OCI-LY3 (cell line): Measurements from ENCODE around the gene ERI3.

Experiments
- H2AFZ ChIP-seq: fragments of 200-600, 300-600 bp; shearing (Covaris generic); 2 replicates; pipeline ENCODE4 v1.6.0; 2014; ENCODE audit warnings: antibody characterized with exemption, low read depth, low read length
- H3K27ac ChIP-seq: fragments of 200-600, 300-600 bp; sonication (generic); 2 replicates; pipeline ENCODE4 v1.5.1; 2014; ENCODE audit warnings: mild to moderate bottlenecking, low read length, moderate library complexity, mixed read lengths
- H3K27me3 ChIP-seq: fragments of 200-600, 300-600 bp; sonication (generic); 2 replicates; pipeline ENCODE4 v1.6.1; 2014; ENCODE audit warnings: low read depth, low read length, mixed read lengths
- H3K36me3 ChIP-seq: fragments of 200-600, 300-600 bp; sonication (generic); replicated peaks from 2 replicates; pipeline ENCODE3; 2014; ENCODE audit warnings: low read depth, low read length, mixed read lengths
- H3K4me1 ChIP-seq: fragments of 300-600, 200-600 bp; sonication (generic); 2 replicates; pipeline ENCODE4 v1.6.1; 2014; ENCODE audit warnings: low read length, mixed read lengths
- H3K4me2 ChIP-seq: fragments of 200-600, 300-600 bp; sonication (generic); 2 replicates; pipeline ENCODE4 v1.6.1; 2014; ENCODE audit warnings: low read length, mixed read lengths
- H3K4me3 ChIP-seq: fragments of 300-600, 200-600 bp; sonication (generic); 2 replicates; pipeline ENCODE4 v1.5.1; 2014; ENCODE audit warnings: antibody characterized with exemption, mild to moderate bottlenecking, low read length, moderate library complexity
- H3K79me2 ChIP-seq: fragments of 300-600, 200-600 bp; shearing (Covaris generic); 2 replicates; pipeline ENCODE4 v1.6.1; 2014; ENCODE audit warnings: mild to moderate bottlenecking, low read length, mixed read lengths
- H3K9ac ChIP-seq: fragments of 300-600, 200-600 bp; shearing (Covaris generic); 2 replicates; pipeline ENCODE4 v1.6.0; 2014; ENCODE audit warnings: mild to moderate bottlenecking, low read length, moderate library complexity
- H3K9me3 ChIP-seq: fragments of 200-600, 300-600 bp; shearing (Covaris generic); 2 replicates; pipeline ENCODE4 v1.6.1; 2014; ENCODE audit warnings: low read length, mixed read lengths; ENCODE audit not compliant: insufficient read depth
- H4K20me1 ChIP-seq: fragments of 200-600, 300-600 bp; sonication (generic); 2 replicates; pipeline ENCODE4 v1.6.1; 2016; ENCODE audit warnings: low read length, mixed read lengths; ENCODE audit not compliant: insufficient read depth
- EZH2phosphoT487 ChIP-seq: fragments of 200-600 bp; shearing (Covaris generic); IDR thresholded peaks from 2 replicates; pipeline ENCODE4 v1.6.1; 2018; ENCODE audit warnings: antibody characterized with exemption, mixed run types, low read depth
- TF ChIP-seq, protein P1 (sequence below): fragments of 200-600, 300-600 bp; sonication (generic); IDR thresholded peaks from 2 replicates; pipeline ENCODE4 v1.5.1; 2014; ENCODE audit warnings: antibody characterized with exemption, low read length, low read depth

ERI3 gene

DNA sequence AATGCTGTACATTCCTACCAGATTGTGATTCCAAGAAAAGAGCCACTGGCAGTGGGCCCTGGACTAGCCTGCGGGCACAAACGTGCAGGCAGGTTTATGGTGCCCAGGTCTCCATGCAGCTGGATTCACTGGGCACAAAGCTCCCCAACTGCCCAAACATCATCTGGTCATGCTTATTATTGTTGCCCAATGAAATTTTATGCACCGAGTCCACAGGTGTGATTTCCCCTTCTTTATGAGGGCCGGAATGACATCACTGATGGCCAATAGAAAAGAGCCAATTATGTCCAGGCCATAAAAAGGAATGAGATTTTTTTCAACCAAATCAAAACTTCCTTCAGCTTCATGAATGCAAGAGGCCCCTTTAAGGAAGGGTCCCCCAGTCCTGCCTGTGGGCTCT, 66.2 kb downstream of the ERI3 start:
- Histone ChIP-seq H3K4me1 (no peaks in the 10 kb centered on the region), H3K9me3 (no peaks in the 10 kb centered on the region), H4K20me1 (no peaks in the 10 kb centered on the region), H3K4me3 (no peak overlapping the region), H3K27me3 (no peaks in the 10 kb centered on the region), H2AFZ (no peak overlapping the region), H3K27ac (no peak overlapping the region), H3K36me3 (no peaks in the 10 kb centered on the region), H3K9ac (no peak overlapping the region), H3K4me2 (no peak overlapping the region), H3K79me2 (no peaks in the 10 kb centered on the region)
- TF ChIP-seq, protein P1, sequence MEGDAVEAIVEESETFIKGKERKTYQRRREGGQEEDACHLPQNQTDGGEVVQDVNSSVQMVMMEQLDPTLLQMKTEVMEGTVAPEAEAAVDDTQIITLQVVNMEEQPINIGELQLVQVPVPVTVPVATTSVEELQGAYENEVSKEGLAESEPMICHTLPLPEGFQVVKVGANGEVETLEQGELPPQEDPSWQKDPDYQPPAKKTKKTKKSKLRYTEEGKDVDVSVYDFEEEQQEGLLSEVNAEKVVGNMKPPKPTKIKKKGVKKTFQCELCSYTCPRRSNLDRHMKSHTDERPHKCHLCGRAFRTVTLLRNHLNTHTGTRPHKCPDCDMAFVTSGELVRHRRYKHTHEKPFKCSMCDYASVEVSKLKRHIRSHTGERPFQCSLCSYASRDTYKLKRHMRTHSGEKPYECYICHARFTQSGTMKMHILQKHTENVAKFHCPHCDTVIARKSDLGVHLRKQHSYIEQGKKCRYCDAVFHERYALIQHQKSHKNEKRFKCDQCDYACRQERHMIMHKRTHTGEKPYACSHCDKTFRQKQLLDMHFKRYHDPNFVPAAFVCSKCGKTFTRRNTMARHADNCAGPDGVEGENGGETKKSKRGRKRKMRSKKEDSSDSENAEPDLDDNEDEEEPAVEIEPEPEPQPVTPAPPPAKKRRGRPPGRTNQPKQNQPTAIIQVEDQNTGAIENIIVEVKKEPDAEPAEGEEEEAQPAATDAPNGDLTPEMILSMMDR, result no peak
- TF ChIP-seq EZH2phosphoT487, result no peak

DNA sequence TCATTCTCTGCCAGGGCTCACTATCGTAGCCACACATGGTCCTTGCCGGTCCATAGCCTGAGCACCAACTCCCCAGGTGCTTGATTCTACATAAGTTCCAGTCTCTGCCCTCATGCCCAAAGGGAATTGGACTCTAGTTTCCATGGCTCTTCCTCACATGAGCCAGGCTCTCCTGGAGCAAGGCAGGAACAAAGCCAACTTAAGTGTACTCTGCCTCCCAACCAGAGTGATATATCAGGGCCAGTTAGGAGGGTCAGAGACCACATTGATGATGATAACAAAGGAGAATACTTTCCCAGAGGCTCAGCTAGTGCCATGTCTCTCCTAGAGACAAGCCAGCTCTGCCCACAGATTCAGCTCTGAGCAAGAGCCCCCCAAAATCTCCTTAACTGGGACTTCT, 70.9 kb downstream of the ERI3 start:
- H3K9ac ChIP-seq, result no peak overlapping the region
- H3K79me2 ChIP-seq, result no peaks in the 10 kb centered on the region
- H3K27ac ChIP-seq, result no peak overlapping the region
- H3K36me3 ChIP-seq, result peaks cover 5% of the 10 kb centered on the region
- H3K27me3 ChIP-seq, result no peaks in the 10 kb centered on the region
- H3K4me1 ChIP-seq, result no peaks in the 10 kb centered on the region
- H4K20me1 ChIP-seq, result no peaks in the 10 kb centered on the region
- no peak overlapping the region for H3K4me3 ChIP-seq
- no peak for TF ChIP-seq EZH2phosphoT487
- TF ChIP-seq, protein P1, result no peak
- no peak overlapping the region for H3K4me2 ChIP-seq
- no peaks in the 10 kb centered on the region for H3K9me3 ChIP-seq
- no peak overlapping the region for H2AFZ ChIP-seq

- no peak overlapping the region for H3K4me2 ChIP-seq
Observed at GRCh38 chr1:44283524-44284173, 71.4 kb downstream of the ERI3 start.

DNA sequence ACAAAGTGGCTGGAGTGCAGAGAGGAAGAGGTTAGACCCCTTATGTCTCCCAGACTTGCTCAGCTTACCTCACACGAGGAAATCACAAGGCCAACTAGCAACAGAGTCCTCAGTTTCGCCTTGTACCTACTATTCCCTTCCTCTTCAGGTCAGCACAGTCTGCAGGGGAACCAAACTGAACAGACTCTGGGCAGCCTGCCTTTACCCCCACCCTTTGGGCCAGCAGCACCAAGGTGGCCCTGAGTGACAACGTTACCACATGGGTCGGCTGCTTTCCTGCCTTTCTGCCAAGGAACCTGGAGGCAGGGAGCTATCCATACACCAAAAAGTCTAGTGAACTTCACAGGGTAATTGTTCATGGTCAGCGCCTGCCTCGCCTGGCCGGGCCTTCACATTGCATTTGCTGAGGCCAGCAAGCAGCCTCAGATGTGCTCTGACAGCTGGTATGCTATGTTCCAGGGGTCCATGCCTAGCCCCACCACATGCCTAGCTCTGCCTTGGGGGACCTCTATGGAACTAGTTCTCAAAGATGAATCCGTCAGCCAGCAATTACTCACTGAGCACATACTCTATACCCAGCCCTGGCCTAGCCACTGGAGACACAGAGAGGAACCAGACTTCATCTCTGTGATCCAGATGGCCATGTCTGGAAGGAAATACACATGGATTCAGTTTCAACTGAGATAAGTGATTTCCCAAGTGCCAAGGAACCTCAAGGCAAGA, 72.2 kb downstream of the ERI3 start:
- Histone ChIP-seq H3K4me2 (no peak overlapping the region), H4K20me1 (no peaks in the 10 kb centered on the region), H3K79me2 (no peaks in the 10 kb centered on the region), H3K9ac (no peak overlapping the region), H3K27me3 (no peaks in the 10 kb centered on the region), H3K4me1 (no peaks in the 10 kb centered on the region), H3K36me3 (peaks cover 5% of the 10 kb centered on the region), H3K4me3 (no peak overlapping the region), H3K9me3 (no peaks in the 10 kb centered on the region), H3K27ac (no peak overlapping the region), H2AFZ (no peak overlapping the region)
- TF ChIP-seq, protein P1, result no peak
- TF ChIP-seq EZH2phosphoT487, result no peak

More at GRCh38 chr1:44283524-44284173, 71.4 kb downstream of the ERI3 start:
- H3K9ac ChIP-seq, result no peak overlapping the region
- no peak overlapping the region for H3K27ac ChIP-seq
- no peaks in the 10 kb centered on the region for H3K9me3 ChIP-seq
- no peaks in the 10 kb centered on the region for H3K4me1 ChIP-seq
- peaks cover 5% of the 10 kb centered on the region for H3K36me3 ChIP-seq
- H4K20me1 ChIP-seq, result no peaks in the 10 kb centered on the region
- no peak overlapping the region for H2AFZ ChIP-seq
- TF ChIP-seq, protein P1, result no peak
- TF ChIP-seq EZH2phosphoT487, result no peak
- no peaks in the 10 kb centered on the region for H3K79me2 ChIP-seq
- H3K4me3 ChIP-seq, result no peak overlapping the region
- no peaks in the 10 kb centered on the region for H3K27me3 ChIP-seq
